ENCODE data around the gene SMYD3. TPM values are rescaled to one million over a fixed set of nuclear protein-coding genes. Genes with fewer than 3 reads are reported as not detected.

SMYD3 gene
- total RNA-seq, 4 donors from 2014 or later = 8.4 to 25.7 (median 14.4) TPM

DNA sequence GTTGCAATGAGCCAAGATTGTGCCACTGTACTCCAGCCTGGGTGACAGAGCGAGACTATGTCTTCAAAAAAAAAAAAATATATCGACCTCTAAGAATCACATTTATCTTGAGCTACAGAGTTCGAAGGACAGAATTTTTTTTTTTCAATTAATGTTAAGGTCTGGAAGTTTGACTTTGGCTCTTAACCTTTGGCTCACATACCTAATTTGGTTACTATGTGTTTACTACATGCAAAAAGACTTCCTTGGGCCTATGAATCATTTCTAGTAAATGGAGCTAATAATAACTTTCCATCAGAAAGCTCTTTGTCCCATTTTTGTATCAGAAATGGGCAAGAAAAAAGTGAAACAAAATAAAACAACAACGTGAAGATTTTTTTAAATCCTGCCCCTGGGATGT lies 351.2 kb downstream of the SMYD3 start:
- DNase-seq (ENCODE audit: low spot score in 2 of 2) = no peak
- H3K4me3 ChIP-seq (ENCODE audit: low read depth, poor library complexity, severe bottlenecking) = no peak overlapping the region
- TF ChIP-seq POLR2A (IDR thresholded peaks at IDR 0.05) = no peak
- TF ChIP-seq, protein P1, sequence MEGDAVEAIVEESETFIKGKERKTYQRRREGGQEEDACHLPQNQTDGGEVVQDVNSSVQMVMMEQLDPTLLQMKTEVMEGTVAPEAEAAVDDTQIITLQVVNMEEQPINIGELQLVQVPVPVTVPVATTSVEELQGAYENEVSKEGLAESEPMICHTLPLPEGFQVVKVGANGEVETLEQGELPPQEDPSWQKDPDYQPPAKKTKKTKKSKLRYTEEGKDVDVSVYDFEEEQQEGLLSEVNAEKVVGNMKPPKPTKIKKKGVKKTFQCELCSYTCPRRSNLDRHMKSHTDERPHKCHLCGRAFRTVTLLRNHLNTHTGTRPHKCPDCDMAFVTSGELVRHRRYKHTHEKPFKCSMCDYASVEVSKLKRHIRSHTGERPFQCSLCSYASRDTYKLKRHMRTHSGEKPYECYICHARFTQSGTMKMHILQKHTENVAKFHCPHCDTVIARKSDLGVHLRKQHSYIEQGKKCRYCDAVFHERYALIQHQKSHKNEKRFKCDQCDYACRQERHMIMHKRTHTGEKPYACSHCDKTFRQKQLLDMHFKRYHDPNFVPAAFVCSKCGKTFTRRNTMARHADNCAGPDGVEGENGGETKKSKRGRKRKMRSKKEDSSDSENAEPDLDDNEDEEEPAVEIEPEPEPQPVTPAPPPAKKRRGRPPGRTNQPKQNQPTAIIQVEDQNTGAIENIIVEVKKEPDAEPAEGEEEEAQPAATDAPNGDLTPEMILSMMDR (IDR thresholded peaks at IDR 0.05) = no peak
- intact Hi-C loops (cut with DNase I; ENCODE audit: low total_unique reads) = no loop called here
- 77 to 83% methylated on average over 4 of the region's 4 CpGs for WGBS, 2 donors

DNA sequence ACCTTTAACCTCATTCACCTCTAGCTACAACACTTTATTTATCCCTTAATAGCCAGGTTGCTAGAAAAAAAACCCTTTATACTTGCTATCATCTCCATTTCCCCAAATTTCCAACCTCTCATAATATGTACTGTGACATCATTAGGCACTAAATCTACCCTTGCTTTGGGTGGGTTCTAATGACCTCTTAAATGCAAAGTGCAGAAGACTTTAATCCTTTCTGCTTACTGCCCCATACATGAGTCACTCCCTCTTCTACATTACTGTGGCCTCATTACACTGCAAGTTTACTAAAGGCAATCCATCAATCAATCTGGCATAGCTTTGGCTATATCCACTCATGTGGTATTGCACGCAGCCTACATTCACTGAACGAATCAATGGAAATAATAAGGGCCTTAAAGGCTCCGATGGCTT lies 353.3 kb downstream of the SMYD3 start:
- 76 to 81% methylated on average over 3 of the region's 3 CpGs for WGBS, 2 donors
- no peak overlapping the region for H3K4me3 ChIP-seq (ENCODE audit: low read depth, poor library complexity, severe bottlenecking)
- intact Hi-C loops (cut with DNase I; ENCODE audit: low total_unique reads) = no loop called here
- TF ChIP-seq, protein P1 (IDR thresholded peaks at IDR 0.05) = no peak
- no peak for TF ChIP-seq POLR2A (IDR thresholded peaks at IDR 0.05)
- DNase-seq (ENCODE audit: low spot score in 2 of 2) = no peak

DNA sequence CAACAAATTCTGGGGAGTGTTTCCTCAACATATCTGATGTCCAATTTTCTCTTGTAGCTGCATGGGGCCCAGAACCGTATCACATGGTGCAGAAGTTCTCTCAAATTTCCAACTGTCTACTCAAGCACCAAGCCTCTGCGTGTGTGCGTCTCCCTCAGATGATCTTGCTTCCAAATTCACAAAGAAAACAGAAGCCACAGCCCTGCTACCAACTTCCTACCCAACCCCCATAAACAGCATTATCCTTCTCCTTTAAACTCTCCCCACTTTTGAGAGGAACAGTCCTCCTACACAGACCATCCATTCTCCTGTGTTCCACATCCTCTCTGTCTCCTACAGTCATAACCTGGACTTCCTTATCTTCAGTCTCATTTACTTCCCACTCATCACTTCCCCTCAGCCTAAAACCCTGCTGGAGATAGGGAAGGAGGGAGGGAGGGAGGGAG lies 354.1 kb downstream of the SMYD3 start:
- WGBS, 2 donors = 79 to 88% methylated on average over 3 of the region's 3 CpGs
- no peak overlapping the region for H3K4me3 ChIP-seq (ENCODE audit: low read depth, poor library complexity, severe bottlenecking)
- intact Hi-C loops (cut with DNase I; ENCODE audit: low total_unique reads) = no loop called here
- TF ChIP-seq, protein P1 (IDR thresholded peaks at IDR 0.05) = no peak
- no peak for TF ChIP-seq POLR2A (IDR thresholded peaks at IDR 0.05)
- no peak for DNase-seq (ENCODE audit: low spot score in 2 of 2)

DNA sequence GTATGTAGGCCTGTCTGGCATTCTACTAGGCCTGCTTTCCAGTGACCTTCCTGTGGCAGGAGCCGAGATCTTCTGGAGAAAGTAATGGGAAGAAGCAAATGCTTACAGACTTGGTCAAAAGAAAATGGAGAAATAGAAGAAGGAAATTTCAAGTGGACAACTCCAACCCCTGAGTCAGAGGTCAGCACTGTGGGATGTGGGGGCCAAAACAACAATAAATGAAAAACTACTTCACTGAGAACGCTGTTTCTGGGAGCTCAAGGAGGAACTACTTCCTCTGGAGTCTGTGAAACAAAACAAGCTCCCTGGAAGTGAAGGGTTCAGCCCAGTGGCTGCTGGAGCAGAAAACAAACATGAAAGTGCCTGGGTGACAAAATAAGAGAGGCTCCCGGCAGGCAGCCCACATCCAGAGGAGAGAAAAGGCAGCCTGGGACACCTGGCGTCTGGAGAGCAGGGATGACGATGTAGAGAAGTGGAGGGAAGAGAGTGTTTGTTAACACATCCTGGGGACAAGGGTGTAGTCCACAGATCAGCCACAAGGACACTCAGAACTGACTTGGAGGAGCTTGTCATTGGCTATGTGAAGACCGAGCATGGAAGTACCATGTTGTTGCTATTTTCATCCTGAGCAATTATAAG lies 355.2 kb downstream of the SMYD3 start:
- H3K4me3 ChIP-seq (ENCODE audit: low read depth, poor library complexity, severe bottlenecking) = no peak overlapping the region
- intact Hi-C loops (cut with DNase I; ENCODE audit: low total_unique reads) = no loop called here
- no peak for DNase-seq (ENCODE audit: low spot score in 2 of 2)
- TF ChIP-seq, protein P1 (IDR thresholded peaks at IDR 0.05) = no peak
- TF ChIP-seq POLR2A (IDR thresholded peaks at IDR 0.05) = no peak
- WGBS, 2 donors = 87 to 89% methylated on average over 6 of the region's 6 CpGs

DNA sequence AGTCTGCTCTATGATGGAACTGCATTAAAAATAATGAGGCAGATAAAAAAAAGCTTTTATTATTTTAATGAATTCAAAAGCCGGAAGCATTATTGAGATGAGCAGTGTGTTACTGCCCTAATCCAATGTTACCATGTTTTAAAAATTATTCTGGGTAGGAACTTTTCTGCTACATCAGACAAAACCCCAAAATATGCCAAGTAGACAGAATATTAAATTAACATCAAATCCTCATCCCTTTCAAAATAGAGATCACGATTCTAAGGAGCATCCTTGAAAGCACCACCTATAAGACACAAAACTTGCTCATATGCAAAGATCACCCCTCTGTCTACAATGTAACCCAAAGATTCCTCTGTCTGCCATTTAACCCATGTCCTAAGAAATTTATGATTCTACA lies 357.5 kb downstream of the SMYD3 start:
- 92 to 93% methylated on average over 2 of the region's 2 CpGs for WGBS, 2 donors
- DNase-seq (ENCODE audit: low spot score in 2 of 2) = no peak
- TF ChIP-seq, protein P1 (IDR thresholded peaks at IDR 0.05) = no peak
- TF ChIP-seq POLR2A (IDR thresholded peaks at IDR 0.05) = no peak
- H3K4me3 ChIP-seq (ENCODE audit: low read depth, poor library complexity, severe bottlenecking) = no peak overlapping the region
- intact Hi-C loops (cut with DNase I; ENCODE audit: low total_unique reads) = no loop called here
